ENCODE data around the gene ADAMTSL3.

ADAMTSL3 gene

DNA sequence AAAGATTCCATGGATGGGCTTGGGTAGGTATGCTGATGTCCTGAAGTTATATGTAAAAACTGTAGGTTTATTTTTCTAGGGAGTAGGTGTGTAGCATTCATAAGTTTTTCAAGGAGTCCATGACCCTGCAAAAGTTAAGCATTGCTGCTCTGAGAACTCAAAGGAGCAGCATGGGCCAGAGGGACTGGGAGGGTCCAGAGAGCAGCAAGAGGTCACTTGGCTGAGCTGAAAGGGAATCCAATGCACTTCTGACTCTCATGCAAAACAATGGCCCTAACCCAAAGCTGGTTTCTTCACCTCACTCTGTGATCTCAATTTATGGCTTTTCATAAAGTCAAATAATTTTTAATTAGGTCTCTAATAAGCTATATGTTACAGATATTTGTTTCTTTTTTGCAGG, 383.4 kb downstream of the ADAMTSL3 start:
- TF ChIP-seq FOXP2 (optimal IDR thresholded peaks at IDR 0.05; ENCODE audit: borderline replicate concordance, extremely low read depth, extremely low read length, insufficient read depth) (no peak), TAF1 (IDR thresholded peaks at IDR 0.05; ENCODE audit: borderline replicate concordance, insufficient read depth, low read length) (no peak), POLR2AphosphoS5 (IDR thresholded peaks at IDR 0.05; ENCODE audit: low read depth, low read length) (no peak)
- TF ChIP-seq, protein P1, sequence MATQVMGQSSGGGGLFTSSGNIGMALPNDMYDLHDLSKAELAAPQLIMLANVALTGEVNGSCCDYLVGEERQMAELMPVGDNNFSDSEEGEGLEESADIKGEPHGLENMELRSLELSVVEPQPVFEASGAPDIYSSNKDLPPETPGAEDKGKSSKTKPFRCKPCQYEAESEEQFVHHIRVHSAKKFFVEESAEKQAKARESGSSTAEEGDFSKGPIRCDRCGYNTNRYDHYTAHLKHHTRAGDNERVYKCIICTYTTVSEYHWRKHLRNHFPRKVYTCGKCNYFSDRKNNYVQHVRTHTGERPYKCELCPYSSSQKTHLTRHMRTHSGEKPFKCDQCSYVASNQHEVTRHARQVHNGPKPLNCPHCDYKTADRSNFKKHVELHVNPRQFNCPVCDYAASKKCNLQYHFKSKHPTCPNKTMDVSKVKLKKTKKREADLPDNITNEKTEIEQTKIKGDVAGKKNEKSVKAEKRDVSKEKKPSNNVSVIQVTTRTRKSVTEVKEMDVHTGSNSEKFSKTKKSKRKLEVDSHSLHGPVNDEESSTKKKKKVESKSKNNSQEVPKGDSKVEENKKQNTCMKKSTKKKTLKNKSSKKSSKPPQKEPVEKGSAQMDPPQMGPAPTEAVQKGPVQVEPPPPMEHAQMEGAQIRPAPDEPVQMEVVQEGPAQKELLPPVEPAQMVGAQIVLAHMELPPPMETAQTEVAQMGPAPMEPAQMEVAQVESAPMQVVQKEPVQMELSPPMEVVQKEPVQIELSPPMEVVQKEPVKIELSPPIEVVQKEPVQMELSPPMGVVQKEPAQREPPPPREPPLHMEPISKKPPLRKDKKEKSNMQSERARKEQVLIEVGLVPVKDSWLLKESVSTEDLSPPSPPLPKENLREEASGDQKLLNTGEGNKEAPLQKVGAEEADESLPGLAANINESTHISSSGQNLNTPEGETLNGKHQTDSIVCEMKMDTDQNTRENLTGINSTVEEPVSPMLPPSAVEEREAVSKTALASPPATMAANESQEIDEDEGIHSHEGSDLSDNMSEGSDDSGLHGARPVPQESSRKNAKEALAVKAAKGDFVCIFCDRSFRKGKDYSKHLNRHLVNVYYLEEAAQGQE (IDR thresholded peaks at IDR 0.05; ENCODE audit: insufficient read depth in 1 of 2, low read depth in 2 of 2, low read length in 2 of 2): no peak

DNA sequence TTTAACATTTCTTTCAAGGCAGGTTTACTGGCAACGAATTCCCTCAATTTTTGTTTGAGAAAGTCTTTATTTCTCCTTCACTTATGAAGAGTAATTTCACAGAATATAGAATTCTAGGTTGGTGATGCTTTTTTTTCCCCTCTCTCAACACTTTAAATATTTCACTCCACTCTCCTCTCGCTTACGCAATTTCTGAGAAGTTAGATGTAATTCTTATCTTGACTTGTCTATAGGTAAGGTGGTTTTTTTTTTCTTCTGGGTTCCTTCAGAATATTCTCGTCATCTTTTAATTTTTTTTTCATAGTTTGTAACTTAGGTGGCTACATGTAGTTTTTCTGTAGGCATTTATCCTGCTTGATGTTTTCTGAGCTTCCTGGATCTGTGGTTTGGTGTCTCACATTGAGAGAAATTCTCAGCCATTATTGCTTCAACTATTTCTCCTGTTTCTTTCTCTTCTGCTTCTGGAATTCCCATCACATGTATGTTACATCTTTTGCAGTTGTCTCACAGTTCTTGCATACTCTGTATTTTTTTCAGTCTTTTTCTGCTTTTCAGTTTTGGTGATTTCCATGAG, 392.2 kb downstream of the ADAMTSL3 start:
- TF ChIP-seq TAF1 (IDR thresholded peaks at IDR 0.05; ENCODE audit: borderline replicate concordance, insufficient read depth, low read length): no peak
- no peak for TF ChIP-seq POLR2AphosphoS5 (IDR thresholded peaks at IDR 0.05; ENCODE audit: low read depth, low read length)
- TF ChIP-seq SIN3A (IDR thresholded peaks at IDR 0.05; ENCODE audit: borderline replicate concordance, insufficient read depth, low read length): no peak
- TF ChIP-seq, protein P1 (IDR thresholded peaks at IDR 0.05; ENCODE audit: insufficient read depth in 1 of 2, low read depth in 2 of 2, low read length in 2 of 2): no peak
- no peak for TF ChIP-seq FOXP2 (optimal IDR thresholded peaks at IDR 0.05; ENCODE audit: borderline replicate concordance, extremely low read depth, extremely low read length, insufficient read depth)

DNA sequence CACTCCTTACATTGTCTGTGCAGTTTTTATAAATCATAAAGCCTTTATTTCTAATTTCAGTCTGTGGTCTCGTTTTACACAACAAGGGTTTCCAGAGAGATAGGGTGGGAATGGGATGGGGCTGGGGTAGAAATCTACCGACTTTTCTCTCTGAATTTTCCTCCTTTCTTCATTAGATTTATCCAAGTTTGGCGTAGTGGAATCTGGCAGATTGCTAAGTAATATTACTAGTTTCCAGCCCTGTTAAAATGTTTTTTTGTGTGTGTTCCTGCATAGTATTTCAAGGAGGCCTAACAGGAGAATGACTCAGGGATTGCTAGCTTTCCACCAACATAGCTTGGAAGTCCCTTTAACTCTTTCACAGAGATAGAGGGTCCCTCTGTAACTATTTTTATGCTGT, 396.2 kb downstream of the ADAMTSL3 start:
- TF ChIP-seq SIN3A (IDR thresholded peaks at IDR 0.05; ENCODE audit: borderline replicate concordance, insufficient read depth, low read length) (no peak), FOXP2 (optimal IDR thresholded peaks at IDR 0.05; ENCODE audit: borderline replicate concordance, extremely low read depth, extremely low read length, insufficient read depth) (no peak), POLR2AphosphoS5 (IDR thresholded peaks at IDR 0.05; ENCODE audit: low read depth, low read length) (no peak), TAF1 (IDR thresholded peaks at IDR 0.05; ENCODE audit: borderline replicate concordance, insufficient read depth, low read length) (no peak)
- TF ChIP-seq, protein P1 (IDR thresholded peaks at IDR 0.05; ENCODE audit: insufficient read depth in 1 of 2, low read depth in 2 of 2, low read length in 2 of 2): no peak

DNA sequence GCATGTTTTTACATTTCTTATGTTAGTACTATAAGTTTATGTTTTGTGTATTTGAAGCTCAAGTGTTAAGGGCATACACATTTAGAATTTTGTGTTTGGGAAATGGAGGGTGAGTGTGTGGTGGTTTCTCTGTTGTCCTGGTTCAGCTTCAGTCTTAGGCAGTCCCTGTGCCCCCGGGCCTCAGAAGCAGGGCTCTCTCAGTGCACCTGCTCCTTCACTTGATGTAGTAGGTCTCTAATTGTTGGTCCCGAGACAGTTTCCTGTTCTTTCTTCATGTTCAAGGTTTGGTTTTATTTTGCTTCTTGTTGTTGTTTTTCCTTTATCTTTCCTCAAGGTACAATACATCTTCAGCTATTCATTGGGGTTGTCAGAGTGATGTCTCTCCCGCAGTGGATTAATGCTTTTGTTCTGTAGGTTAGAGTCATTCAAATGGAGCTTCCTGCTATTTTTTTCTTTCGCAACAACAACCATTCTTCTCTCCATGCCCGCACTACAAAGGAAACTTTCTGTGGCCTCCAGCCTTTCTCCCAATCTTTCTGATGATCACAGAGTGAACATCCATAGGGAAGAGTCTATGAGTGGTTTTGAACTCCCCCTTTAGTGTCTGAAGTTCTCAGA, 403.9 kb downstream of the ADAMTSL3 start:
- no peak for TF ChIP-seq FOXP2 (optimal IDR thresholded peaks at IDR 0.05; ENCODE audit: borderline replicate concordance, extremely low read depth, extremely low read length, insufficient read depth)
- TF ChIP-seq, protein P1 (IDR thresholded peaks at IDR 0.05; ENCODE audit: insufficient read depth in 1 of 2, low read depth in 2 of 2, low read length in 2 of 2): no peak
- TF ChIP-seq TAF1 (IDR thresholded peaks at IDR 0.05; ENCODE audit: borderline replicate concordance, insufficient read depth, low read length): no peak
- TF ChIP-seq POLR2AphosphoS5 (IDR thresholded peaks at IDR 0.05; ENCODE audit: low read depth, low read length): no peak
- no peak for TF ChIP-seq SIN3A (IDR thresholded peaks at IDR 0.05; ENCODE audit: borderline replicate concordance, insufficient read depth, low read length)

All from PFSK-1 (cell line).